Dendritic cell treated with granulocyte-macrophage colony-stimulating factor and Interleukin-4, amounts not matched to agents 40 ng/mL and 50 ng/mL, for 4 days (primary cell): ENCODE data around the gene AKAP12.

ENCODE experiments used
- H3K27ac Mint-ChIP-seq: one replicate; pipeline ENCODE4 v1.8.0; 2022; ENCODE audit warnings: mild to moderate bottlenecking, mixed read lengths
- H3K27me3 Mint-ChIP-seq: one replicate; pipeline ENCODE4 v1.8.0; 2022; ENCODE audit warnings: mild to moderate bottlenecking, mixed read lengths
- H3K36me3 Mint-ChIP-seq: one replicate; pipeline ENCODE4 v1.8.0; 2022; ENCODE audit warnings: low read depth, mixed read lengths
- H3K4me1 Mint-ChIP-seq: one replicate; pipeline ENCODE4 v1.8.0; 2022; ENCODE audit warnings: low read depth, mixed read lengths
- H3K4me3 Mint-ChIP-seq: one replicate; pipeline ENCODE4 v1.8.0; 2022; ENCODE audit warnings: mild to moderate bottlenecking, moderate library complexity, mixed read lengths
- H3K9me3 Mint-ChIP-seq: one replicate; pipeline ENCODE4 v1.8.0; 2022; ENCODE audit warnings: mixed read lengths
- intact Hi-C: fragments of 100-400 bp; cut with micrococcal nuclease; formaldehyde crosslinking; loops from one replicate; pipeline ENCODE4 v1.15.0; 2022

AKAP12 gene

DNA sequence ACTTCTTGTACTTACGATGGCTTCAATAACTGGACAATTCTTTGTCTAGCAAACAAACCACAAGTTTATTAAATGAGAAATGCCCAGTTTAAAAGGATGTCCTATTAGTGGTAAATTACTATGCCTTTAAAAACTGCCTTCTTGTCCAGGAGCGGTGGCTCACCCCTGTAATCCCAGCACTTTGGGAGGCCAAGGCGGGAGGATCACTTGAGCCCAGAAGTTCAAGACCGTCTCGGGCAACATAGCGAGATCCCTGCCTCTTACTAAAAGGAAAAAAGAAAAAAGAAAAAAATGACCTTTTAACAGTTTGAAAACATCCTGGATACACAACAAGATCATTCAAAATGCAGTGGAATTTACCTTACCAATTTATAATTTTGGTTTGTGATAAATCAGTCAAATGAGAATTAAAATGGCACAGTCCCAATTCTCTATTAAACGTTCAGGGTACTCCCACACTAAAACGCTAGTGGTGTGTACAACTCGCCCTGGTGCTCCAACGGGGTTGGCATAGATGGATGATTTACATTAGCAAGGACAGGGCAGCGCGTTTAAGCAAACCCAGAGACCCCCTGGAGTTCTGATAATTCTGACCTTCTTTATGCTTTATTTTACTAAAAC, 149.3 kb downstream of the AKAP12 start:
- peaks cover 39% of the 10 kb centered on the region for H3K36me3 Mint-ChIP-seq
- intact Hi-C loops = no loop called here
- peak overlapping the region; percentile 86 for H3K4me3 Mint-ChIP-seq
- no peaks in the 10 kb centered on the region for H3K9me3 Mint-ChIP-seq
- H3K27ac Mint-ChIP-seq = peak overlapping the region; percentile 97
- peaks cover 37% of the 10 kb centered on the region for H3K4me1 Mint-ChIP-seq
- H3K27me3 Mint-ChIP-seq = no peaks in the 10 kb centered on the region

DNA sequence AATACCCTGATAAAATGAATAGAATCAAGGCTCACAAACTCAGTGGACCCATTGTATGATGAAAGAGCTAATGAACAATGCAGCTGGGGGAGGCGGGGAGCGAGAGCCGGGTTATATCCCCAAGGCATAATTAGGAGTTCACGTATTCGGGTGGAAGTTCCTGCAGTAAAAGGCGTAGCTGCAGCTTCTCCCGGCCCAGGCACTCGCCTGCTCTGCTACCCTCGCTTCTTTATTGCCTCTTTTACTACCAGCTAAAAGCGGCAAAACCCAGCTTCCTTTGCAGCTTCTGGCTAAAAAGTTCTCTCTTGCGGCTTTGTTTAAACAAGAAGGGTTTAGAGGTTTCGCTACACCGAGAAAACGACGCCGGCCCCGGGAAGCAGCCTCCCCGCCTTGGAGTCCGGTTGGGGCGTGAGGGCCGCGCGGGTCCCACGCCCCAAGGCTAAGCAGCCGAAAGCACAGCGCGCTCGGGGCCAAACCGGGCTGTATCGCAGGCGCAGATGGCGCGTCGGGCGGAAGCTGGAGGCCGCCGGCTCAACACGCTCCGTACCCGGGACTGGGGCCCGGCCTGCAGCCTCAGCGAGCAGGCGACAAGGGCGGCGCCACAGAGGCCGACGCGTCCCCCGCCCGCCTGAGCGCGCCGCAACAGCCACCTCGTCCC, 150.0 kb downstream of the AKAP12 start:
- H3K9me3 Mint-ChIP-seq = no peaks in the 10 kb centered on the region
- no peaks in the 10 kb centered on the region for H3K27me3 Mint-ChIP-seq
- H3K36me3 Mint-ChIP-seq = peaks cover 40% of the 10 kb centered on the region
- intact Hi-C loops = loop anchor here (1.0 to 5.0 kb wide), 2 partner anchors 63 to 1642 kb away; partner anchors contain the start of genes NUP43, PCMT1 and RMND1
- H3K4me3 Mint-ChIP-seq = peak overlapping the region; percentile 86
- peak overlapping the region; percentile 97 for H3K27ac Mint-ChIP-seq
- H3K4me1 Mint-ChIP-seq = peaks cover 38% of the 10 kb centered on the region

DNA sequence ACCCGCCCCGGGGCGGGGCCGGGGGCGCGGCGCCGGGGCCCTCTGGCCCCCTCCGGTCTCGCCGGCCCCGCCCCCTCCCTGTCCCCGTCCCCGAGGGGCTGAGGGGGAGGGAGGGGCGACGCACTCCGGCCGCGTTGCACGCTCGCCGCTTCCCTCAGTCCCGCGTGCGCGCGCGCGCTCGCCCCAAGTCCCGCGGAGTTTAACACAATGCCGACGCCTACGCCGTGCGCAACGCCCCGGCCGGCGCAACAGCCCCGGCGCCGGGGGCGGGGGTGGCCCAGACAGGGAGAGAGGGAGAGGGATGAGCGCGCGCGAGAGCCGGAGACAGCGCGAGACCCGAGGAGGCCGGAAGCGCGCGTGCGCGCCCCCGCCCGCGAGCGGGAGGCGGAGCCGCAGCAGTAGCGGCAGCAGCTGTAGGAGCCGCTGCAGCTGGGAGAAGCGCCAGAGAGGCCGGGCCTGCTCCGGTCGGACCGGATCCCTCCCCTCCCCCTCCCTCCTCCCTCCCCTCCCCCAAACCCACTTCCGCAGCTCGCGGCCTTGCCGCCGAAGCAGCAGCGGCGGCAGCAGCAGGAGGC, 150.6 kb downstream of the AKAP12 start:
- intact Hi-C loops = loop anchor here (1.0 to 5.0 kb wide), 2 partner anchors 62 to 1643 kb away; partner anchors contain the start of genes NUP43, PCMT1 and RMND1
- Mint-ChIP-seq H3K9me3 (no peaks in the 10 kb centered on the region), H3K4me3 (peak overlapping the region; percentile 90), H3K4me1 (peaks cover 38% of the 10 kb centered on the region), H3K27me3 (no peaks in the 10 kb centered on the region), H3K27ac (peak overlapping the region; percentile 97), H3K36me3 (peaks cover 46% of the 10 kb centered on the region)

DNA sequence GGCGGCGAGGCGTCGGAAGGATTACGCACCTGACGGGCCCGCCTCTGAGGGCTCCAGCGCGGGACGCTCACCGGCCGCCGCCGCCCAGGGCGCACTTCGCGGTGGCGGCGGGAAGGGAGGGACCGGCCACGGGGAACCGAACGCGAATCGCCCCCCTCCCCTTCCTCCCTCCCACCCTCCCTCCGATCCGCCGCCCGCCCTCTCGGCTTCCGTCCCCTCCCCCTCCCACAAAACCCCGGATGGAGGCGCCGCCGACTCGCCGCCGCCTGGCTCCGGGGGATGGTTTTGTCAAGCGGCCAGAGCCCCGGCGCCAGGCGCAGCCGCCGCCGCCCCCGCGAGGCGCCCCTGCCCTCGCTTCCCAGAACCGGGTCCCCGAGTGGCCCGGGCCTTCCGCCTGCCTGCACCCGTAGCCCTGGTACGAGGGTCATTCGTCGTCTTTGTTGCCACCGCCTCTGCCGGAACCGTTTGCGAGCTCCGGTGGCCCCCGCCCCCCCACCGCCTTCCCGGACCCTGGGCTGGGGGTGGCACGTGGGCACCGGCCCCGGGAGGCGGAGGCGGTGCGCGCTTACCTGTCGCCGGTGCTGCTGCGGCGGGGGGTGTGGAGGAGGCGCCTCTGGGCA, 151.2 kb downstream of the AKAP12 start:
- Mint-ChIP-seq H3K27me3 (no peaks in the 10 kb centered on the region), H3K27ac (peak overlapping the region; percentile 97), H3K4me3 (peak overlapping the region; percentile 90), H3K36me3 (peaks cover 50% of the 10 kb centered on the region), H3K4me1 (peaks cover 39% of the 10 kb centered on the region), H3K9me3 (no peaks in the 10 kb centered on the region)
- intact Hi-C loops = loop anchor here (1.0 to 5.0 kb wide), 2 partner anchors 61 to 1644 kb away; partner anchors contain the start of genes NUP43, PCMT1 and RMND1

DNA sequence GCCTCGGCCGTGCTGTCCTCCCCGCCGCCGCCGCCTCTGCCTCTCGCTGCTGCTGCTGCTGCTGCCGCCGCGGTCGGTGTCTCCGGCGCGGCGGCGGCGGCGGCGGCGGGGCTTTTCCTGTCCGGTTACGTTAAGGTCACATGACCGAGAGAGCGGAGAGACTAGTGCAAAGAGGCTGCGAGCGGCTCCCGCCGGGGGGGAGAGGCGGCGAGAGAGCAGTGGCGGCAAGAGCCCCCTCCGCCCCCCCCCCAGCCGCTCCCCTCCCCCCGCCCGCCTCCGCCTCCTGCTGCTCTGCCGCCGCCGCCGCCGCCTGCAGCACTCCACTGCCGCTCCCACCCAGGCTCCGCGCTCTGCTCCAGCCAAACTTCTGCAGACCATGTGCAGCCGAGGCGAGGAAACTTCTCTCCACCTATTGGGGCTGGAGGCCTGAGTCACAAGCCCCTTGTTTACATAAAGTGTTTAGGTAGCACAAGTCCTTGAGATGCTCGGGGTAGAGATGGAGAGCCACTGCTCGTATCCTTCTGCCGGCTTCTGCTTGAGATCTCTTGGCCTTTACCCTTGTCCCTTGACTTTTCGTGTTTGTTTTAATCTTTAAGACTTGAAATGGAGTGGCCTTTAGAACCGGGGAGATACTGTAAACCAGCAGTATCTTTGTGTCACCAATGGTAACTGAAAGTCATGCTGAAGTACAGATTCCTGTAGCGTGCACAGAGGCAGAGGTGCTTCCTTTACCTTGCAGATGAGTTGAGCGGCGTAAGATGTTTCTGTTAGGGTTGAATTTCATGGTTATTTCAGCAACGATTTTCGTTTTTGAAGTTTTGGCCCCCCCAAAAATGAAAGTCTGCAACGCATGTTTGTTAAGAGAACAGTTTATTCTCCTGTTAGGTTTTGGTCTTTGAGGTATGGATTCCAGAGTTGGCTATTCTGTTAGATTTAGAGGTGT, 152.0 kb downstream of the AKAP12 start, which contains the start of gene ZBTB2:
Gene ZBTB2 (minus strand): TSS at position 89 of the 943 bp plus-strand sequence. CDS start 17,922 bp downstream, outside the sequence.
- Mint-ChIP-seq H3K9me3 (no peaks in the 10 kb centered on the region), H3K4me1 (peaks cover 43% of the 10 kb centered on the region), H3K27ac (peak within 1 kb of the TSS; percentile 97), H3K4me3 (peak within 1 kb of the TSS; percentile 90), H3K27me3 (no peaks in the 10 kb centered on the region), H3K36me3 (peaks cover 55% of the 10 kb centered on the region)
- intact Hi-C loops = loop anchor here (5.0 kb wide), 1 partner anchor 1644 kb away; the partner anchor contains the start of genes NUP43 and PCMT1

GRCh38 chr6:151392427-151392826, 152.7 kb downstream of the AKAP12 start:
- Mint-ChIP-seq H3K9me3 (no peaks in the 10 kb centered on the region), H3K27ac (peak overlapping the region; percentile 97), H3K4me1 (peaks cover 43% of the 10 kb centered on the region), H3K36me3 (peaks cover 62% of the 10 kb centered on the region), H3K27me3 (no peaks in the 10 kb centered on the region), H3K4me3 (peak overlapping the region; percentile 90)
- intact Hi-C loops = loop anchor here (5.0 kb wide), 1 partner anchor 1645 kb away; the partner anchor contains the start of genes NUP43 and PCMT1

- Mint-ChIP-seq H3K36me3 (peaks cover 72% of the 10 kb centered on the region), H3K27me3 (no peaks in the 10 kb centered on the region), H3K27ac (peak overlapping the region; percentile 97), H3K4me3 (no peak overlapping the region), H3K9me3 (no peaks in the 10 kb centered on the region), H3K4me1 (peaks cover 43% of the 10 kb centered on the region)
- intact Hi-C loops = loop anchor here (5.0 kb wide), 1 partner anchor 1646 kb away; the partner anchor contains the start of genes NUP43 and PCMT1
Measured at GRCh38 chr6:151393410-151393809, 153.6 kb downstream of the AKAP12 start.

- intact Hi-C loops = no loop called here
Measured at GRCh38 chr6:151399679-151400078, 159.9 kb downstream of the AKAP12 start.

DNA sequence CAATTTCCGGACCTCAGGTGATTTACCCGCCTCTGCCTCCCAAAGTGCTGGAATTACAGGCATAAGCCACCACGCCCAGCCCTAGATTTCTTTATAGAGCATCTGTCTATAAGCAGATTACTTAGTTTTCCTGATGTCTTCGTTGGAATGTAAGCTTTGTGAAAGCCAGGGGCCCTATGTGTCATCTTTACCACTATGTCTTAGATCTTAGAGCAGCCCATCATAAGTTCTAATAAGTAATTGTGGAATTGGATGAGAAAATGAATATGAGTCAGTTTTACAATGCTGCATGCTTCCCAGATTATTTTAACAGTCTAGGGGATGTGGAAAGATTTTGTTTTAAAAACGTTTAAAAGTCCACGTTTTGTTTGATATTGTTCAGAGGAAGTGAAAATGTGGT, 160.7 kb downstream of the AKAP12 start:
- Mint-ChIP-seq H3K36me3 (peaks cover 51% of the 10 kb centered on the region), H3K27ac (peak overlapping the region; percentile 34), H3K9me3 (no peaks in the 10 kb centered on the region), H3K27me3 (no peaks in the 10 kb centered on the region), H3K4me3 (no peak overlapping the region), H3K4me1 (peaks cover 27% of the 10 kb centered on the region)
- intact Hi-C loops = no loop called here

More at GRCh38 chr6:151399679-151400078, 159.9 kb downstream of the AKAP12 start:
- Mint-ChIP-seq H3K36me3 (peaks cover 52% of the 10 kb centered on the region), H3K4me3 (no peak overlapping the region), H3K27ac (no peak overlapping the region), H3K9me3 (no peaks in the 10 kb centered on the region), H3K4me1 (peaks cover 35% of the 10 kb centered on the region), H3K27me3 (no peaks in the 10 kb centered on the region)

DNA sequence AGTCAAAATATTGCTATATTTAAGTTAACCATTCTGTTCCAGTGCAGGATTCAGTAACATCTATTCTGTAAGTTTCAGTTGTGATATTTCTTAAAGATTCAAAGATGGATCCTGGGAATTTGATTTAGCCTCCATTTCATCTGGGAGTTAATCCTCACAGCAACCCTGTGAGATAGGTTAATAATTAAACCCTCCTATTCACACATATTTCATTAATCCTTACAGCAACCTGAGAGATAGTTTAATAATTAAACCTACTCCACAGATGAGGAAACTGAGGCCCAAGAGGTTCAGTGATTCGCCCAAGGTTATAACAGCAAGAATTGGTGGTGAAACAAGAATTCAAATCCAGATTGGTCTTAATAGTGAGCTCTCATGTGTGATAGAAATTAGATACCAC, 162.5 kb downstream of the AKAP12 start:
- intact Hi-C loops = no loop called here
- Mint-ChIP-seq H3K4me1 (peaks cover 22% of the 10 kb centered on the region), H3K27ac (no peak overlapping the region)

GRCh38 chr6:151403919-151404308, 164.1 kb downstream of the AKAP12 start:
- no peaks in the 10 kb centered on the region for H3K27me3 Mint-ChIP-seq
- H3K4me3 Mint-ChIP-seq = no peak overlapping the region
- intact Hi-C loops = no loop called here
- H3K9me3 Mint-ChIP-seq = no peaks in the 10 kb centered on the region
- H3K36me3 Mint-ChIP-seq = peaks cover 57% of the 10 kb centered on the region
- H3K4me1 Mint-ChIP-seq = peaks cover 25% of the 10 kb centered on the region
- no peak overlapping the region for H3K27ac Mint-ChIP-seq

More for the DNA sequence above, 162.5 kb downstream of the AKAP12 start:
- peaks cover 56% of the 10 kb centered on the region for H3K36me3 Mint-ChIP-seq
- no peaks in the 10 kb centered on the region for H3K9me3 Mint-ChIP-seq
- H3K27me3 Mint-ChIP-seq = no peaks in the 10 kb centered on the region
- H3K4me3 Mint-ChIP-seq = no peak overlapping the region
